Suprapubic skin (tissue), 4 donors: ENCODE results near the gene DAGLA. TPM values are rescaled to one million over a fixed set of nuclear protein-coding genes. Genes with fewer than 3 reads are reported as not detected.
A peak's percentile ranks its signal among the peaks of the same experiment; 100 is the strongest.

ENCODE experiments used
- DNase-seq, 2 donors: peaks; one replicate each; pipeline ENCODE4 v3.0.0-alpha.2; 2019; ENCODE audit warnings: low spot score in 2 of 2
- H3K27ac ChIP-seq: fragments of 200-600 bp; sonication (generic); one replicate; pipeline ENCODE4 v1.5.1; 2019
- H3K27me3 ChIP-seq: fragments of 200-600 bp; sonication (generic); one replicate; pipeline ENCODE4 v1.5.1; 2019
- H3K36me3 ChIP-seq: fragments of 200-600 bp; sonication (generic); one replicate; pipeline ENCODE4 v1.5.1; 2019
- H3K4me1 ChIP-seq: fragments of 200-600 bp; sonication (generic); one replicate; pipeline ENCODE4 v1.5.1; 2019
- H3K4me3 ChIP-seq: fragments of 200-600 bp; sonication (generic); one replicate; pipeline ENCODE4 v1.5.1; 2019; ENCODE audit warnings: mild to moderate bottlenecking
- H3K9me3 ChIP-seq: fragments of 200-600 bp; sonication (generic); one replicate; pipeline ENCODE4 v1.5.1; 2019
- EP300 ChIP-seq: sonication (generic); formaldehyde crosslinking; IDR thresholded peaks from one replicate; pipeline ENCODE4 v1.6.1; 2017; ENCODE audit warnings: antibody characterized with exemption
- POLR2A ChIP-seq, 2 donors: fragments of 450-650 bp; IDR thresholded peaks; one replicate each; pipeline ENCODE4 v1.6.1; 2017; ENCODE audit warnings: antibody characterized with exemption in 2 of 2, mild to moderate bottlenecking in 2 of 2, moderate library complexity in 2 of 2
- POLR2AphosphoS5 ChIP-seq, 3 donors: sonication (generic); formaldehyde crosslinking; IDR thresholded peaks; one replicate each; pipeline ENCODE4 v1.6.1; 2017; ENCODE audit warnings: antibody characterized with exemption in 3 of 3
- WGBS: methylation state at CpG from one replicate; pipeline ENCODE4 v1.1.5; 2018; 5-methylcytosine and 5-hydroxymethylcytosine counted together
- total RNA-seq, 4 donors: library from RNA; depleted of rRNA; stranded (reverse); fragments of >200 nt; gene quantifications; one replicate each; pipeline ENCODE4 v1.1.0, GENCODE V29; 2016
- TF ChIP-seq, protein P1 (sequence below), 2 donors: fragments of 200-600 bp in 1 of 2; fragments of 450-650 bp in 1 of 2; sonication (generic) in 1 of 2; IDR thresholded peaks; one replicate each; pipeline ENCODE4 v1.5.1; 2016 to 2019; ENCODE audit warnings: antibody characterized with exemption in 2 of 2, mild to moderate bottlenecking in 1 of 2, moderate library complexity in 1 of 2

DAGLA gene
- total RNA-seq, 4 donors from 2014 or later = 0.64 to 1.2 (median 0.87) TPM

DNA sequence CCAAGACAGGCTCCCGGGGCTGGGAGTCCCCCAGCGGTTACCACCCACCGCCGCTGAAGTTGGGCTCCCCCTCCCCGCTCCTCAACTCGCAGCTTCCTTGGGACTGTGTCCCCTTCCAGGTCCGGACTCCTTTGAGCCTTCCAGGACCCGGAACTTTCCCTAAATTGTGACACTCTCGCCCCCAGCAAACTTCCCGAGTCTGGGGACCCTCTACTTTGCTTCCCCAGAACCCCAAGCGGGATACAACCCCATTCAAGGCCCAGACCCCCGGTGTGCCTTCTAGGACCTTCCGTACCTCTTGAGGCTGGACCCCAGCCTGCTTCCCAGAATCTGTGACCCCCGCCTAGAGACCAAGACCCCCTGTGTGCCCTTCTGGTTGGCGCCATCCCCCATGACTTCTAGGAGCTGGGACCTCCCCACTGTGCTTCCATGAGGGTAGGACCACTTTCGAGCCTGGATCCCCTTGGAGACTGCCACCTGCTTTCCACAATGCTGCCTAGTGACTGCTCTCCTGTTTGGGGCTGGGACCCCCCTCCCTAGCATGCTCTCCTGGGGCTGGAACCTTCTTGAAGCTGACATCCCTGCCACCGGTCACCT is 72.8 kb downstream of the DAGLA start:
- DNase-seq = no peak
- Histone ChIP-seq H3K36me3 (no peaks in the 10 kb centered on the region), H3K9me3 (no peaks in the 10 kb centered on the region), H3K27me3 (peaks cover 3% of the 10 kb centered on the region), H3K27ac (no peak overlapping the region), H3K4me3 (peak overlapping the region; percentile 47), H3K4me1 (peaks cover 13% of the 10 kb centered on the region)
- WGBS = 43% methylated on average over 17 of the region's 17 CpGs
- TF ChIP-seq EP300 (no peak), POLR2A (IDR thresholded peaks at IDR 0.05) (no peak), POLR2AphosphoS5 (IDR thresholded peaks at IDR 0.05) (no peak)
- TF ChIP-seq, protein P1, sequence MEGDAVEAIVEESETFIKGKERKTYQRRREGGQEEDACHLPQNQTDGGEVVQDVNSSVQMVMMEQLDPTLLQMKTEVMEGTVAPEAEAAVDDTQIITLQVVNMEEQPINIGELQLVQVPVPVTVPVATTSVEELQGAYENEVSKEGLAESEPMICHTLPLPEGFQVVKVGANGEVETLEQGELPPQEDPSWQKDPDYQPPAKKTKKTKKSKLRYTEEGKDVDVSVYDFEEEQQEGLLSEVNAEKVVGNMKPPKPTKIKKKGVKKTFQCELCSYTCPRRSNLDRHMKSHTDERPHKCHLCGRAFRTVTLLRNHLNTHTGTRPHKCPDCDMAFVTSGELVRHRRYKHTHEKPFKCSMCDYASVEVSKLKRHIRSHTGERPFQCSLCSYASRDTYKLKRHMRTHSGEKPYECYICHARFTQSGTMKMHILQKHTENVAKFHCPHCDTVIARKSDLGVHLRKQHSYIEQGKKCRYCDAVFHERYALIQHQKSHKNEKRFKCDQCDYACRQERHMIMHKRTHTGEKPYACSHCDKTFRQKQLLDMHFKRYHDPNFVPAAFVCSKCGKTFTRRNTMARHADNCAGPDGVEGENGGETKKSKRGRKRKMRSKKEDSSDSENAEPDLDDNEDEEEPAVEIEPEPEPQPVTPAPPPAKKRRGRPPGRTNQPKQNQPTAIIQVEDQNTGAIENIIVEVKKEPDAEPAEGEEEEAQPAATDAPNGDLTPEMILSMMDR (IDR thresholded peaks at IDR 0.05) = no peak

DNA sequence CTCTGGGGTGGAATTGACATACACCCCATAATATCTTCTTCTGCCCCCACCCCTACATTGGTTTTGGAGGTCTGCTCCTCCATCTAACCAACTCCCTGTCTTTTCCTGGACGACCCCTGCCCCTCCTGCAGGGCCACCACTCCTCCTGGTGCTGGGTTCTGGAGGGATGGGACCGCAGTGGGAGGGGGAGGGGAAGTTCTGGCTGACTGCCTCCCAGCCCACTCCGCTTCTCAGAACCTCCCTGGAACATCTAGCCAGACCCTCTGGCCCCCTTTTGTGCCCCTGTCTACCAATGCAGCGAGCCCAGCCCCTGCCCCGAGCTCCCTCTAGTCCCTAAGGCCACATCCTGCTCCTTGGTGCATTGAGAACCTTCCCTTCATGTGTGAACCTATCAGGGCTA is 73.5 kb downstream of the DAGLA start:
- no peak for DNase-seq
- WGBS = 90% methylated on average over 4 of the region's 5 CpGs
- Histone ChIP-seq H3K4me3 (no peak overlapping the region), H3K9me3 (no peaks in the 10 kb centered on the region), H3K27ac (no peak overlapping the region), H3K4me1 (peaks cover 13% of the 10 kb centered on the region), H3K27me3 (peaks cover 3% of the 10 kb centered on the region), H3K36me3 (no peaks in the 10 kb centered on the region)
- TF ChIP-seq POLR2AphosphoS5 (IDR thresholded peaks at IDR 0.05) (no peak), POLR2A (IDR thresholded peaks at IDR 0.05) (no peak), EP300 (no peak)
- TF ChIP-seq, protein P1 (IDR thresholded peaks at IDR 0.05) = no peak

DNA sequence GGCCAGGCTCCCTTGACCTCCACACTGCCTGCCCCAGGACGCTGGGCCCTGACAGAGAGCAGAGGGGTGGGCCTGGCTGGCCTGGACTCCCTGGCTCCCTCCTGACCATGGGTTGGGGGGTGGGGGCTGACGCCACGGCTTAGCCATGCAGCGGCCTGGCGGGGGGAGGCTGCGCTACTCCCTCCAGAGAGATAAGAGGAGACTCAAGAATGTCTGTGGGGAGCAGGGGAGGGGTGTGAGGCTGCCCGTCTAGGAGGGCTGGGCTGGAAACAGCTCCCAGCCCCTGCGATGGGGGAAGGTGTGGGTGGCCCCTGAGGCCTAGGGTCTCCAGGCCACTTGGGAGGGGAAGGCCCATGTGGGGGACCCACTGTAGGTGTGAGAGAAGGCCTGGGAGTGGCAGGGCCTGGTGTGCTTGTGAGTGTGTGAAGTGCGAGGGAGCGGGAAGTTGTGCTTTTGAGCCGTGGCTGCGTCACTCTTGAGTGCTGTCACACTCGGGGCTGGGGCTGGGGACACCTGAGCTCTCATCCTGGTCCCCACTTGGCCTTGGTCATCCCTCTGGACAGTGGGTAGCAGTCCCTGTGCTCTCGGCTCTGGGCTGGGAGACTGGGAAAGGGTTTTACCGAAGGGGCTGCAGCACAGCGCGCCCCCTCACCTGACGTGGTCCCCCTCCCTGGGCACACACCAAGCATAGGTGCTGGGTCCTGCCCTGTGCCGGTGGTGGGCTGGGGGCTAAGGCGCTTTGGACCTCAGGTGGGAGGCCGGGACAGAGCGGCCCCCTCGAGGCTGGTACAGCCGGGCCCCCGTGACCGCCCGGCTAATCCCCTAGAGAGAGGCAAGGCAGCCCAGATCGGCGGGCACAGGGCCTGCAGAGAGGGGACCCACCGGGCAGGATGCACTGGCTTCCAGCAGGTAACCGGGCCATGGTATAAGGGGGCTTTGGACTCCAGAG is 74.6 kb downstream of the DAGLA start:
- TF ChIP-seq, protein P1 (IDR thresholded peaks at IDR 0.05) = no peak
- TF ChIP-seq POLR2AphosphoS5 (IDR thresholded peaks at IDR 0.05) (no peak), EP300 (no peak), POLR2A (IDR thresholded peaks at IDR 0.05) (no peak)
- DNase-seq = no peak
- WGBS = 84% methylated on average over 16 of the region's 31 CpGs
- peaks cover 13% of the 10 kb centered on the region for H3K4me1 ChIP-seq
- H3K36me3 ChIP-seq = no peaks in the 10 kb centered on the region
- no peaks in the 10 kb centered on the region for H3K9me3 ChIP-seq
- H3K27ac ChIP-seq = no peak overlapping the region
- H3K4me3 ChIP-seq = no peak overlapping the region
- peaks cover 4% of the 10 kb centered on the region for H3K27me3 ChIP-seq

DNA sequence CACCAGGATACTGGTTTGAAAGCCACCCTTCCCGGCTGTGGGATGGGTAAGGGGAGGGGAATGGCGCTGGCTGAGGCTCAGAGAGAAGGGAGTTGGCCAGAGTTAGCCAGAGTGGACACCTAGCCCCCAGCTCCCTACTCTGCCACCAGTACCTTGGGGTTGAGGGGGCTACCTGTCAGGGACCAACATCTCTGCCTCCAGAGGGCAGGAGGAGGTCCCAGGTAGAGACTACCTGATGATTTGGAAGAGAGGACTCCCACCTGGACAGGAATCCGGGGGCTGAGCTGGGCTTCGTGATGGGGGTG is 75.9 kb downstream of the DAGLA start:
- H3K4me3 ChIP-seq = no peak overlapping the region
- H3K27ac ChIP-seq = no peak overlapping the region

More for the DNA sequence above, 75.9 kb downstream of the DAGLA start:
- Histone ChIP-seq H3K9me3 (no peaks in the 10 kb centered on the region), H3K27me3 (peaks cover 17% of the 10 kb centered on the region), H3K36me3 (no peaks in the 10 kb centered on the region), H3K4me1 (peaks cover 13% of the 10 kb centered on the region)
- TF ChIP-seq EP300 (no peak), POLR2AphosphoS5 (IDR thresholded peaks at IDR 0.05) (no peak), POLR2A (IDR thresholded peaks at IDR 0.05) (no peak)
- TF ChIP-seq, protein P1 (IDR thresholded peaks at IDR 0.05) = no peak
- WGBS = 72% methylated on average over 4 of the region's 4 CpGs
- DNase-seq = no peak
